Spleen (tissue), 7 donors: ENCODE measurements around the gene ABHD17C.

Experiments
- POLR2A ChIP-seq, 3 donors: fragments of 450-650 bp; IDR thresholded peaks; one replicate each; pipeline ENCODE4 v1.5.1; 2017; ENCODE audit warnings: antibody characterized with exemption in 3 of 3, mild to moderate bottlenecking in 1 of 3
- POLR2AphosphoS5 ChIP-seq, 3 donors: sonication (generic); formaldehyde crosslinking; IDR thresholded peaks; one replicate each; pipeline ENCODE4 v1.5.1; 2017; ENCODE audit warnings: antibody characterized with exemption in 3 of 3
- TF ChIP-seq, protein P1 (sequence below), 11 experiments: fragments of 200-600 bp in 7 of 11; fragments of 450-650 bp in 4 of 11; sonication (generic) in 4 of 11; IDR thresholded peaks in 8 of 11; conservative IDR thresholded peaks in 3 of 11; 1 replicate in 7 of 11; 2 replicates in 4 of 11; pipeline versions ENCODE4 v1.4.0 to v1.8.0; 2016 to 2021; ENCODE audit warnings: antibody characterized with exemption in 11 of 11, inconsistent platforms in 4 of 11, mild to moderate bottlenecking in 1 of 11
- donor health status: DM: no; HTN: no; CAD: no; lungs with moderate emphysema.
- donor health status: DM: no; HTN: no; CAD: no.
- donor health status: DM: no; HTN: no; CAD: no.

DNA sequence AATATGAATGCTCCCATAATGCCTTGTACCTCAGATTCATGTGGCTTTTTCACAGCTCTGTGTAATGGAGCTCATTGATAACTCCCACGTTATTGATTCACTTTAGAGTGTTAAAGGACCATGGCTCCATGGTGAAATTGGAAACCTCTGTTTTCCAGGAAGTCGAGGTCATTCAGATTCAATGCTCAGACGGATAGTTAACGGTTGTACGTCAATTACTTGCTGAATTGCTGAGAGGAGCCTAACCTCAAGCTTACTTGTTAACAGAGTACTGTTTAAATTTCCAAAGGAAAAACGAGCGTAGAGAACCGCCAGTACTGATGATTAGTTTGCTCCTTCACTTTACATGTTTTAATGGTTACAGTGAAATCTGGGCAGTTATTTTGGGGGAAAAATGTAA lies 11.1 kb downstream of the ABHD17C start:
- no peak for TF ChIP-seq POLR2A (IDR thresholded peaks at IDR 0.05)
- no peak for TF ChIP-seq POLR2AphosphoS5 (IDR thresholded peaks at IDR 0.05)
- TF ChIP-seq, protein P1, sequence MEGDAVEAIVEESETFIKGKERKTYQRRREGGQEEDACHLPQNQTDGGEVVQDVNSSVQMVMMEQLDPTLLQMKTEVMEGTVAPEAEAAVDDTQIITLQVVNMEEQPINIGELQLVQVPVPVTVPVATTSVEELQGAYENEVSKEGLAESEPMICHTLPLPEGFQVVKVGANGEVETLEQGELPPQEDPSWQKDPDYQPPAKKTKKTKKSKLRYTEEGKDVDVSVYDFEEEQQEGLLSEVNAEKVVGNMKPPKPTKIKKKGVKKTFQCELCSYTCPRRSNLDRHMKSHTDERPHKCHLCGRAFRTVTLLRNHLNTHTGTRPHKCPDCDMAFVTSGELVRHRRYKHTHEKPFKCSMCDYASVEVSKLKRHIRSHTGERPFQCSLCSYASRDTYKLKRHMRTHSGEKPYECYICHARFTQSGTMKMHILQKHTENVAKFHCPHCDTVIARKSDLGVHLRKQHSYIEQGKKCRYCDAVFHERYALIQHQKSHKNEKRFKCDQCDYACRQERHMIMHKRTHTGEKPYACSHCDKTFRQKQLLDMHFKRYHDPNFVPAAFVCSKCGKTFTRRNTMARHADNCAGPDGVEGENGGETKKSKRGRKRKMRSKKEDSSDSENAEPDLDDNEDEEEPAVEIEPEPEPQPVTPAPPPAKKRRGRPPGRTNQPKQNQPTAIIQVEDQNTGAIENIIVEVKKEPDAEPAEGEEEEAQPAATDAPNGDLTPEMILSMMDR (IDR thresholded peaks at IDR 0.05 in 8 of 11, conservative IDR thresholded peaks at IDR 0.05 in 3 of 11) = no peak
